ENCODE results near the gene NDRG4. TPM values are rescaled to one million over a fixed set of nuclear protein-coding genes. Genes with fewer than 3 reads are reported as not detected.

NDRG4 gene
- total and polyA plus RNA-seq, 2 of the 13 experiments (the other 11 are each of a cell fraction or from before 2014, with no cell fraction given), result 1.7 to 2.7 TPM

- TF ChIP-seq ZNF740 (CRISPR knock-in tag; IDR thresholded peaks at IDR 0.05) (no peak), HOXA3 (CRISPR knock-in tag; IDR thresholded peaks at IDR 0.05) (no peak), THYN1 (CRISPR knock-in tag; IDR thresholded peaks at IDR 0.05; ENCODE audit: borderline replicate concordance, low read depth) (no peak), FOXP4 (CRISPR knock-in tag; IDR thresholded peaks at IDR 0.05) (peak; percentile 97), PHF8 (CRISPR knock-in tag; IDR thresholded peaks at IDR 0.05) (no peak), ZNF430 (CRISPR knock-in tag; IDR thresholded peaks at IDR 0.05) (no peak), ZNF672 (CRISPR knock-in tag; IDR thresholded peaks at IDR 0.05) (no peak), MYNN (CRISPR knock-in tag; IDR thresholded peaks at IDR 0.05; ENCODE audit: low read depth) (no peak), THAP7 (CRISPR knock-in tag; IDR thresholded peaks at IDR 0.05) (no peak), PITX1 (CRISPR knock-in tag; IDR thresholded peaks at IDR 0.05) (no peak), RBM39 (IDR thresholded peaks at IDR 0.05; ENCODE audit: low read depth, low read length, poor library complexity, severe bottlenecking) (no peak), TBX3 (IDR thresholded peaks at IDR 0.05; ENCODE audit: borderline replicate concordance) (peak; percentile 44; the same call in 1 of the 2 replicates), GLI4 (CRISPR knock-in tag; IDR thresholded peaks at IDR 0.05; ENCODE audit: borderline replicate concordance) (no peak), ZNF615 (CRISPR knock-in tag; IDR thresholded peaks at IDR 0.05; ENCODE audit: borderline replicate concordance) (no peak), FOXA3 (CRISPR knock-in tag; IDR thresholded peaks at IDR 0.05) (peak; percentile 70), ZBTB25 (CRISPR knock-in tag; IDR thresholded peaks at IDR 0.05) (peak; percentile 30; the same call in 1 of the 2 replicates), ETS1 (CRISPR knock-in tag; IDR thresholded peaks at IDR 0.05) (no peak), FOXA1 (IDR thresholded peaks at IDR 0.05) (no peak), FOXA1 (CRISPR knock-in tag; IDR thresholded peaks at IDR 0.05) (peak; percentile 67), ZNF816 (CRISPR knock-in tag; IDR thresholded peaks at IDR 0.05; ENCODE audit: borderline replicate concordance) (no peak), TBX2 (CRISPR knock-in tag; IDR thresholded peaks at IDR 0.05; ENCODE audit: borderline replicate concordance) (peak; percentile 92), RARA (CRISPR knock-in tag; IDR thresholded peaks at IDR 0.05) (peak; percentile 84), HOMEZ (CRISPR knock-in tag; IDR thresholded peaks at IDR 0.05; ENCODE audit: low read depth) (no peak), FOXP1 (IDR thresholded peaks at IDR 0.05) (no peak), FOXP1 (CRISPR knock-in tag; IDR thresholded peaks at IDR 0.05) (peak; percentile 91)
Observed at GRCh38 chr16:58456193-58456592, 43.8 kb upstream of the NDRG4 start (continued).
